OCI-LY7 (cell line): Measurements from ENCODE around the gene GRIK2.

Experiments
- EZH2phosphoT487 ChIP-seq: fragments of 200-600 bp; sonication (generic); IDR thresholded peaks from 2 replicates; pipeline ENCODE4 v1.6.1; 2018; ENCODE audit warnings: low read depth, borderline replicate concordance, mild to moderate bottlenecking, mixed run types, antibody characterized with exemption, low read length, moderate library complexity, mixed read lengths
- TF ChIP-seq, protein P1 (sequence below): fragments of 200-600 bp; sonication (generic); conservative IDR thresholded peaks from 2 replicates; pipeline ENCODE4 v1.5.1; 2014; ENCODE audit warnings: mild to moderate bottlenecking, antibody characterized with exemption, low read length, moderate library complexity, mixed read lengths

DNA sequence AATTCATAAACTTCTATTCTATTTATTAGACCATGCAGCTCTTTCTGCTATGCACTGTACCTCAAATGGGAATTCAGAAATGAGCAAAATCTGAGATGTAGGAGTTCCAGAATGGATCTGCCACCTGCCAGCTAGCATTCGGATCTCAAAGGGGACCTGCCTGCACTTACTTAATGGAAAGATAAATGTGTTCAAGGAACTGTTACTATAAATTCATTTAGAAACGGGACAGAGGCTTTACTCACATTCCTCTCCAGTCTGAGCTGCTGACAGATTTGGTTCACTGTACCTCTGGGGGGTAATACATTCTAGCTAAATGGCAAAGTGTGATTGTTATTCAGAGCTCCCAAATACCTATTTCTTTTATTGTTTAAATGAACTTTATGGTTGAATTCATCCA lies 384.1 kb downstream of the GRIK2 start:
- TF ChIP-seq, protein P1, sequence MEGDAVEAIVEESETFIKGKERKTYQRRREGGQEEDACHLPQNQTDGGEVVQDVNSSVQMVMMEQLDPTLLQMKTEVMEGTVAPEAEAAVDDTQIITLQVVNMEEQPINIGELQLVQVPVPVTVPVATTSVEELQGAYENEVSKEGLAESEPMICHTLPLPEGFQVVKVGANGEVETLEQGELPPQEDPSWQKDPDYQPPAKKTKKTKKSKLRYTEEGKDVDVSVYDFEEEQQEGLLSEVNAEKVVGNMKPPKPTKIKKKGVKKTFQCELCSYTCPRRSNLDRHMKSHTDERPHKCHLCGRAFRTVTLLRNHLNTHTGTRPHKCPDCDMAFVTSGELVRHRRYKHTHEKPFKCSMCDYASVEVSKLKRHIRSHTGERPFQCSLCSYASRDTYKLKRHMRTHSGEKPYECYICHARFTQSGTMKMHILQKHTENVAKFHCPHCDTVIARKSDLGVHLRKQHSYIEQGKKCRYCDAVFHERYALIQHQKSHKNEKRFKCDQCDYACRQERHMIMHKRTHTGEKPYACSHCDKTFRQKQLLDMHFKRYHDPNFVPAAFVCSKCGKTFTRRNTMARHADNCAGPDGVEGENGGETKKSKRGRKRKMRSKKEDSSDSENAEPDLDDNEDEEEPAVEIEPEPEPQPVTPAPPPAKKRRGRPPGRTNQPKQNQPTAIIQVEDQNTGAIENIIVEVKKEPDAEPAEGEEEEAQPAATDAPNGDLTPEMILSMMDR, result no peak
- TF ChIP-seq EZH2phosphoT487, result no peak
